K562 (cell line): ENCODE results near the gene TFB2M. TPM values are rescaled to one million over a fixed set of nuclear protein-coding genes. Genes with fewer than 3 reads are reported as not detected.

ENCODE experiments used
- DMBX1 ChIP-seq: fragments of 250-450 bp; sonication (Bioruptor Pico); IDR thresholded peaks from 2 replicates; pipeline ENCODE4 v1.8.0; 2022; ENCODE audit warnings: inconsistent platforms, mild to moderate bottlenecking, moderate library complexity, borderline replicate concordance
- DPF2 ChIP-seq: fragments of 450-650 bp; IDR thresholded peaks from 2 replicates; pipeline ENCODE4 v1.6.1; 2016
- GATAD2B ChIP-seq: fragments of 450-650 bp; IDR thresholded peaks from 2 replicates; pipeline ENCODE4 v1.6.1; 2017; ENCODE audit warnings: mild to moderate bottlenecking, borderline replicate concordance
- HMGN3 ChIP-seq: IDR thresholded peaks from 2 replicates; pipeline ENCODE4 v1.6.1; 2011; ENCODE audit warnings: borderline replicate concordance, low read depth, mild to moderate bottlenecking, mixed read lengths, low read length; ENCODE audit not compliant: insufficient read length; ENCODE audit errors: extremely low read depth
- HNRNPK ChIP-seq: fragments of 200-400 bp; formaldehyde crosslinking; IDR thresholded peaks from one replicate; pipeline ENCODE4 v1.6.1; 2018; ENCODE audit warnings: mild to moderate bottlenecking, low read depth, low read length; ENCODE audit not compliant: poor library complexity, severe bottlenecking
- MAZ ChIP-seq, 2 experiments: fragments of 450-650 bp in 1 of 2; sonication (generic) in 1 of 2; formaldehyde crosslinking; IDR thresholded peaks in 1 of 2; conservative IDR thresholded peaks in 1 of 2; 2 replicates each; pipeline versions ENCODE4 v1.4.0 to v1.5.0; 2020; ENCODE audit warnings: mild to moderate bottlenecking in 1 of 2, missing genetic modification reagents in 1 of 2
- MCM7 ChIP-seq, 2 experiments: fragments of 450-650 bp; IDR thresholded peaks; 2 replicates each; pipeline ENCODE4 v1.6.1; 2016 to 2018
- NFE2 ChIP-seq: IDR thresholded peaks from 2 replicates; pipeline ENCODE4 v1.6.1; 2014; ENCODE audit warnings: antibody characterized with exemption, low read depth
- RBM17 ChIP-seq: fragments of 200-400 bp; formaldehyde crosslinking; IDR thresholded peaks from 2 replicates; pipeline ENCODE4 v1.6.1; 2017; ENCODE audit warnings: low read depth, mild to moderate bottlenecking, low read length, borderline replicate concordance
- SAFB ChIP-seq: fragments of 200-400 bp; formaldehyde crosslinking; IDR thresholded peaks from 2 replicates; pipeline ENCODE4 v1.6.1; 2017; ENCODE audit warnings: low read depth, low read length, borderline replicate concordance
- SRSF9 ChIP-seq: fragments of 200-400 bp; formaldehyde crosslinking; IDR thresholded peaks from 2 replicates; pipeline ENCODE4 v1.6.1; 2017; ENCODE audit warnings: low read depth, low read length, borderline replicate concordance
- TAL1 ChIP-seq: fragments of 450-650 bp; IDR thresholded peaks from 2 replicates; pipeline ENCODE4 v1.6.1; 2016; ENCODE audit warnings: mild to moderate bottlenecking
- TGIF2 ChIP-seq: sonication (generic); formaldehyde crosslinking; IDR thresholded peaks from 2 replicates; pipeline ENCODE4 v1.8.1; 2022; ENCODE audit warnings: mild to moderate bottlenecking, missing genetic modification reagents, moderate library complexity
- XRCC4 ChIP-seq: IDR thresholded peaks from one replicate; pipeline ENCODE4 v1.6.1; 2011; ENCODE audit not compliant: insufficient read depth, insufficient read length; ENCODE audit errors: extremely low read depth
- ZNF274 ChIP-seq: IDR thresholded peaks from 2 replicates; pipeline ENCODE4 v1.6.1; 2011; ENCODE audit warnings: low read depth, mild to moderate bottlenecking, low read length, moderate library complexity, borderline replicate concordance
- polyA plus RNA-seq, 8 experiments: library from polyadenylated mRNA; depleted of rRNA in 4 of 8; stranded (reverse) in 5 of 8; unstranded in 3 of 8; fragments of >200 nt; fragmentation: Nextera tagmentation in 2 of 8; fragmentation: Illumina TruSeq in 1 of 8; extraction: Ambion mirVana in 2 of 8; extraction: Trizol in 1 of 8; gene quantifications; 2 replicates each; pipeline versions ENCODE4 v1.2.1 to v1.2.3, GENCODE V29; 2011 to 2014; ENCODE audit warnings: inconsistent platforms in 1 of 8, missing spikeins in 1 of 8
- total RNA-seq, 7 experiments: library from RNA; depleted of rRNA in 6 of 7; stranded (reverse); fragments of >200 nt in 6 of 7; fragmentation: Illumina TruSeq in 2 of 7; extraction: Trizol in 2 of 7; gene quantifications; 2 replicates each; pipeline versions ENCODE4 v1.2.1 to v1.2.3, GENCODE V29; 2011 to 2021; ENCODE audit warnings: low replicate concordance in 1 of 7
- TF ChIP-seq, protein P1 (sequence below): sonication (generic); formaldehyde crosslinking; IDR thresholded peaks from 2 replicates; pipeline ENCODE4 v1.4.0; 2020; ENCODE audit warnings: mild to moderate bottlenecking, missing genetic modification reagents
- TF ChIP-seq, protein P2 (sequence below): sonication (generic); formaldehyde crosslinking; IDR thresholded peaks from 2 replicates; pipeline ENCODE4 v1.8.1; 2023; ENCODE audit warnings: mild to moderate bottlenecking, missing genetic modification reagents
- TF ChIP-seq, protein P3 (sequence below): fragments of 450-650 bp; IDR thresholded peaks from 2 replicates; pipeline ENCODE4 v1.6.1; 2016; ENCODE audit warnings: antibody characterized with exemption
- TF ChIP-seq, protein P4 (sequence below): fragments of 250-450 bp; sonication (Bioruptor Pico); IDR thresholded peaks from 2 replicates; pipeline ENCODE4 v1.4.0; 2020; ENCODE audit warnings: mild to moderate bottlenecking, moderate library complexity

Gene TFB2M
- total and polyA plus RNA-seq, 9 of the 15 experiments (the other 6 are each of a cell fraction or from before 2014, with no cell fraction given): 55.1 to 162 (median 70.6) TPM

DNA sequence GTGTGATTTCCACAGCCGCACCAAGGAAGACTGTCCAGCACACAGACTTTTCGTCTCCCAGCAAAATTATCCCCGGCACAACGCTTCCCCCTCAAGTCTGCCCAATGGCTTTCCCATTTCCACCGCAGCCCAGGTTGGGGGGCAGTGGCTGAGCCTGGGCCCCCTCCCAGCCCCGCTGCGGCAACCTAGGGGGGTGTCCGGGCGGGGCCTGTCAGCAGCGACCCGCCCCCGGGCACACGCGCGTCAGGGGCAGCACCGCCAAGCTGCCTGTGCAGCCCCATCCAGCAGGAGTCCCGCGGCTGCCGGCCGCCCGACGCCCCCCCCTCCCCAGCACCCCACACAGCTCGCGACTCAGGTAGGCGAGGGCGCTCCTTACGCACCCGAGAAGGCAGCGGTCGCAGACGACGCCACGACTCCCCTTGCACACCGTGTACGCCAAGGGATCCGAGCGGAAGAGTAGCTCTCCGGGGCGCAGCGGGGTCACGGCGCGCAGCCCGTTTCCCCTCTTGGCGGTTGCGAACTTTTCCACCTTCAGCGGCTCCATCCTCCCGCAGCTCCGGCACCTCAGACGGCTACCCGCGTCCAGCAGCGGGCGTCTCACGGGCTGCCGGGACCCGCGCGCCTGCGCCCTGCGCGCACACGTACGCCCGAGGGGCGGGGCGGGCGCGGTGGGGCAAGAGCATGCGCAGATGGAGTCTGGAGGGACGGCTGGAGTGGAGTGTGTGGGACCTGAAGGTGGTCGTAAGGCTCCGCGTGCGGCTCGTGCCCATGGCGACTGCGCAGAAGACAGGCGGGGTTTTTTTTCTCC lies 59.2 kb downstream of the TFB2M start, which contains the start of gene SMYD3 (continued):
- TF ChIP-seq, protein P1, sequence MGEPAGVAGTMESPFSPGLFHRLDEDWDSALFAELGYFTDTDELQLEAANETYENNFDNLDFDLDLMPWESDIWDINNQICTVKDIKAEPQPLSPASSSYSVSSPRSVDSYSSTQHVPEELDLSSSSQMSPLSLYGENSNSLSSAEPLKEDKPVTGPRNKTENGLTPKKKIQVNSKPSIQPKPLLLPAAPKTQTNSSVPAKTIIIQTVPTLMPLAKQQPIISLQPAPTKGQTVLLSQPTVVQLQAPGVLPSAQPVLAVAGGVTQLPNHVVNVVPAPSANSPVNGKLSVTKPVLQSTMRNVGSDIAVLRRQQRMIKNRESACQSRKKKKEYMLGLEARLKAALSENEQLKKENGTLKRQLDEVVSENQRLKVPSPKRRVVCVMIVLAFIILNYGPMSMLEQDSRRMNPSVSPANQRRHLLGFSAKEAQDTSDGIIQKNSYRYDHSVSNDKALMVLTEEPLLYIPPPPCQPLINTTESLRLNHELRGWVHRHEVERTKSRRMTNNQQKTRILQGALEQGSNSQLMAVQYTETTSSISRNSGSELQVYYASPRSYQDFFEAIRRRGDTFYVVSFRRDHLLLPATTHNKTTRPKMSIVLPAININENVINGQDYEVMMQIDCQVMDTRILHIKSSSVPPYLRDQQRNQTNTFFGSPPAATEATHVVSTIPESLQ (CRISPR knock-in tag): no peak
- TF ChIP-seq, protein P2, sequence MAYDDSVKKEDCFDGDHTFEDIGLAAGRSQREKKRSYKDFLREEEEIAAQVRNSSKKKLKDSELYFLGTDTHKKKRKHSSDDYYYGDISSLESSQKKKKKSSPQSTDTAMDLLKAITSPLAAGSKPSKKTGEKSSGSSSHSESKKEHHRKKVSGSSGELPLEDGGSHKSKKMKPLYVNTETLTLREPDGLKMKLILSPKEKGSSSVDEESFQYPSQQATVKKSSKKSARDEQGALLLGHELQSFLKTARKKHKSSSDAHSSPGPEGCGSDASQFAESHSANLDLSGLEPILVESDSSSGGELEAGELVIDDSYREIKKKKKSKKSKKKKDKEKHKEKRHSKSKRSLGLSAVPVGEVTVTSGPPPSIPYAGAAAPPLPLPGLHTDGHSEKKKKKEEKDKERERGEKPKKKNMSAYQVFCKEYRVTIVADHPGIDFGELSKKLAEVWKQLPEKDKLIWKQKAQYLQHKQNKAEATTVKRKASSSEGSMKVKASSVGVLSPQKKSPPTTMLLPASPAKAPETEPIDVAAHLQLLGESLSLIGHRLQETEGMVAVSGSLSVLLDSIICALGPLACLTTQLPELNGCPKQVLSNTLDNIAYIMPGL (CRISPR knock-in tag): peak; percentile 69; the same call in 1 of the 2 replicates
- TF ChIP-seq NFE2 (no peak), SAFB (peak; percentile 61; the same call in 1 of the 2 replicates), TAL1 (no peak), MAZ (CRISPR knock-in tag; conservative IDR thresholded peaks at IDR 0.05 in 1 of 2, IDR thresholded peaks at IDR 0.05 in 1 of 2) (peak; percentile 62 to 82; a peak in 3 of 4 replicates), DMBX1 (no peak), GATAD2B (no peak), TGIF2 (CRISPR knock-in tag) (no peak), ZNF274 (no peak), MCM7 (IDR thresholded peaks at IDR 0.05) (no peak), HMGN3 (peak; percentile 79), RBM17 (no peak), HNRNPK (no peak), DPF2 (no peak), XRCC4 (no peak), SRSF9 (no peak)
- TF ChIP-seq, protein P3, sequence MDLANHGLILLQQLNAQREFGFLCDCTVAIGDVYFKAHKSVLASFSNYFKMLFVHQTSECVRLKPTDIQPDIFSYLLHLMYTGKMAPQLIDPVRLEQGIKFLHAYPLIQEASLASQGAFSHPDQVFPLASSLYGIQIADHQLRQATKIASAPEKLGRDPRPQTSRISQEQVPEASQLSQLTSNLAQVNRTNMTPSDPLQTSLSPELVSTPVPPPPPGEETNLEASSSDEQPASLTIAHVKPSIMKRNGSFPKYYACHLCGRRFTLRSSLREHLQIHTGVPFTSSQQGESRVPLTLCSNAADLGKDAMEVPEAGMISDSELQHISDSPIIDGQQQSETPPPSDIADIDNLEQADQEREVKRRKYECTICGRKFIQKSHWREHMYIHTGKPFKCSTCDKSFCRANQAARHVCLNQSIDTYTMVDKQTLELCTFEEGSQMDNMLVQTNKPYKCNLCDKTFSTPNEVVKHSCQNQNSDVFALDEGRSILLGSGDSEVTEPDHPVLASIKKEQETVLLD: peak; percentile 77
- TF ChIP-seq, protein P4, sequence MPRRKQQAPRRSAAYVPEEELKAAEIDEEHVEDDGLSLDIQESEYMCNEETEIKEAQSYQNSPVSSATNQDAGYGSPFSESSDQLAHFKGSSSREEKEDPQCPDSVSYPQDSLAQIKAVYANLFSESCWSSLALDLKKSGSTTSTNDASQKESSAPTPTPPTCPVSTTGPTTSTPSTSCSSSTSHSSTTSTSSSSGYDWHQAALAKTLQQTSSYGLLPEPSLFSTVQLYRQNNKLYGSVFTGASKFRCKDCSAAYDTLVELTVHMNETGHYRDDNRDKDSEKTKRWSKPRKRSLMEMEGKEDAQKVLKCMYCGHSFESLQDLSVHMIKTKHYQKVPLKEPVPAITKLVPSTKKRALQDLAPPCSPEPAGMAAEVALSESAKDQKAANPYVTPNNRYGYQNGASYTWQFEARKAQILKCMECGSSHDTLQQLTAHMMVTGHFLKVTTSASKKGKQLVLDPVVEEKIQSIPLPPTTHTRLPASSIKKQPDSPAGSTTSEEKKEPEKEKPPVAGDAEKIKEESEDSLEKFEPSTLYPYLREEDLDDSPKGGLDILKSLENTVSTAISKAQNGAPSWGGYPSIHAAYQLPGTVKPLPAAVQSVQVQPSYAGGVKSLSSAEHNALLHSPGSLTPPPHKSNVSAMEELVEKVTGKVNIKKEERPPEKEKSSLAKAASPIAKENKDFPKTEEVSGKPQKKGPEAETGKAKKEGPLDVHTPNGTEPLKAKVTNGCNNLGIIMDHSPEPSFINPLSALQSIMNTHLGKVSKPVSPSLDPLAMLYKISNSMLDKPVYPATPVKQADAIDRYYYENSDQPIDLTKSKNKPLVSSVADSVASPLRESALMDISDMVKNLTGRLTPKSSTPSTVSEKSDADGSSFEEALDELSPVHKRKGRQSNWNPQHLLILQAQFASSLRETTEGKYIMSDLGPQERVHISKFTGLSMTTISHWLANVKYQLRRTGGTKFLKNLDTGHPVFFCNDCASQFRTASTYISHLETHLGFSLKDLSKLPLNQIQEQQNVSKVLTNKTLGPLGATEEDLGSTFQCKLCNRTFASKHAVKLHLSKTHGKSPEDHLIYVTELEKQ (CRISPR knock-in tag): no peak
